Midbrain (tissue), 1 donor: ENCODE results near the gene GINS3.
A peak's percentile ranks its signal among the peaks of the same experiment; 100 is the strongest.
"Not testable (repeated sequence)": the region's sequence is repeated elsewhere in the genome, so short reads cannot be mapped to it uniquely, and the experiment has no call there.

Experiments used
- DNase-seq: peaks from one replicate; lab custom pipeline; 2025; lab: John Stamatoyannopoulos, UW

Gene GINS3

GRCh38 chr16:58389724-58390123, 2.5 kb upstream of the GINS3 start:
- DNase-seq: no peak

GRCh38 chr16:58393138-58393504, 850 bp downstream of the GINS3 start:
- DNase-seq: no peak

- not testable (repeated sequence) for DNase-seq
Observed at GRCh38 chr16:58396897-58397296, 4.6 kb downstream of the GINS3 start.

GRCh38 chr16:58399718-58400633, 7.7 kb downstream of the GINS3 start:
- DNase-seq: no peak

- not testable (repeated sequence) for DNase-seq
Observed at GRCh38 chr16:58401305-58401704, 9.0 kb downstream of the GINS3 start.

GRCh38 chr16:58402796-58403195, 10.5 kb downstream of the GINS3 start:
- no peak for DNase-seq

- DNase-seq: peak; percentile 51
Observed at GRCh38 chr16:58409316-58409973, 17.2 kb downstream of the GINS3 start.

- DNase-seq: no peak
Observed at GRCh38 chr16:58411336-58411735, 19.1 kb downstream of the GINS3 start.

- no peak for DNase-seq
Observed at GRCh38 chr16:58411736-58412614, 19.7 kb downstream of the GINS3 start.

GRCh38 chr16:58412615-58412970, 20.3 kb downstream of the GINS3 start:
- DNase-seq: not testable (repeated sequence)

- no peak for DNase-seq
Observed at GRCh38 chr16:58413359-58413758, 21.1 kb downstream of the GINS3 start.

- no peak for DNase-seq
Observed at GRCh38 chr16:58415003-58415402, 22.7 kb downstream of the GINS3 start.

- DNase-seq: not testable (repeated sequence)
Observed at GRCh38 chr16:58415961-58416360, 23.7 kb downstream of the GINS3 start.

GRCh38 chr16:58417035-58417434, 24.8 kb downstream of the GINS3 start:
- DNase-seq: no peak

GRCh38 chr16:58417600-58417999, 25.3 kb downstream of the GINS3 start:
- no peak for DNase-seq

GRCh38 chr16:58418026-58418425, 25.8 kb downstream of the GINS3 start:
- DNase-seq: no peak

- DNase-seq: no peak
Observed at GRCh38 chr16:58418601-58419000, 26.3 kb downstream of the GINS3 start.

GRCh38 chr16:58419241-58419990, 27.1 kb downstream of the GINS3 start:
- no peak for DNase-seq

- DNase-seq: no peak
Observed at GRCh38 chr16:58421059-58421458, 28.8 kb downstream of the GINS3 start.

- no peak for DNase-seq
Observed at GRCh38 chr16:58421529-58421928, 29.3 kb downstream of the GINS3 start.

- DNase-seq: no peak
Observed at GRCh38 chr16:58422809-58423208, 30.5 kb downstream of the GINS3 start.

GRCh38 chr16:58425245-58425644, 33.0 kb downstream of the GINS3 start:
- DNase-seq: no peak
